Activated T-cell treated with anti-CD3 and anti-CD28 coated beads for 4 hours (primary cell): ENCODE results near the gene TMC1.

Experiments used
- DNase-seq: peaks from one replicate; pipeline ENCODE4 v3.0.0-alpha.2; 2020

The TMC1 gene

DNA sequence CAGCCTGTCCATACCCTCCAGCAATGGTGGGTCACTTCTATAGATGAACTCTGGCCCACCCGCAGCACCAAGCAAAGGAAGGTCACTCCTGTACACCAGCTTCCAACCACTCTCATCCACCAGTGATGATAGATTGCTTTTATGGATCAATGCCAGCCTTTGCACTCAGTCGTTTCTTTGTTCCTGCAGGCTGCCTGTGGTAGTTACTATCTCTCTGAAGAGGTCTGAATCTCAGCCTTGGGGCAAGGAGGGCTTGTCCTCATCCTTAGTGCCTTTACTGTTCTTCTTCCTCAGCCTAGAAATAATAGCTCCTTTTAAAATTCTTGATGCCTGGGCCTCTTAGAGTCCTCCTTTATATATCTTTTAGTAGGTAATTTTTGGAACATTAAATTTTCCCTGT is 100.8 kb downstream of the TMC1 start:
- no peak for DNase-seq

DNA sequence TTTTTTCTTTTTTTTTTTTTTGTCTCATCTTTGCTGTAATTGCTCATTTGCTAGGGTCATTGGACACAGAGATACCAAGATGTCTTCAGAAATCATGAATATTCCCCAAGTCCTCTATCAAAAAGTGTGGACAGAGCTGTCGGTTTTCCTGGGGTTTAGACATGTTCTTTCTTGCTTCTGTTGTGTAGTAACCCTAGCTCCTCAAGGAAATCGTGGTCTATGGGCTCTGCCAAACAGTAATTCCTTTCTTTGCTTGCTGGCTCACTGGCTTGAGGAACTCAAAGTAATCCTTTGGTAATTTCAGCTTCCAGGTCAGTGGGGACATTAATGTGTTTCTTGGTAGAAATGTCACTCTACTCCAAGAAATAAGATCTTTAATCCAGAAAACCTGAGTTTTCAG is 101.7 kb downstream of the TMC1 start:
- no peak for DNase-seq

DNA sequence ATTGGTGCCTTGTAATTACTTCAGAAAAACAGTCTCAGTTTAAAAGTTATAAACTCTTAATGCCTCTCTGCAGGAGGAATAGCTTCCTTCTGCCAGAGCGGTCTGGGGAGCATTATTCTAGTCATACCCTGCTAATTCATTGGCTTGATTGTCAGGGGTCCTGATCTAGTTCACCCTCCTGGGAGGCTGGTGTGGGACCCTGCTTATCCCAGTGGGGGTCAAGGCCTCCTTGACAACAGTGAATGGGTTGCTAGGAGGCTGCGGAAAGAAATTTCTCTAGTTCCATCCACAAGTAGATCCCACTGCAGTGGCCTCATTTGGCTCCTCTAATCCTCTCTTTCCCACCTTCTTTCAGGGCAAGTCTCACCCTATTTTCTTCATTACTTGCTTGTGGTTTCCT is 105.7 kb downstream of the TMC1 start:
- no peak for DNase-seq

DNA sequence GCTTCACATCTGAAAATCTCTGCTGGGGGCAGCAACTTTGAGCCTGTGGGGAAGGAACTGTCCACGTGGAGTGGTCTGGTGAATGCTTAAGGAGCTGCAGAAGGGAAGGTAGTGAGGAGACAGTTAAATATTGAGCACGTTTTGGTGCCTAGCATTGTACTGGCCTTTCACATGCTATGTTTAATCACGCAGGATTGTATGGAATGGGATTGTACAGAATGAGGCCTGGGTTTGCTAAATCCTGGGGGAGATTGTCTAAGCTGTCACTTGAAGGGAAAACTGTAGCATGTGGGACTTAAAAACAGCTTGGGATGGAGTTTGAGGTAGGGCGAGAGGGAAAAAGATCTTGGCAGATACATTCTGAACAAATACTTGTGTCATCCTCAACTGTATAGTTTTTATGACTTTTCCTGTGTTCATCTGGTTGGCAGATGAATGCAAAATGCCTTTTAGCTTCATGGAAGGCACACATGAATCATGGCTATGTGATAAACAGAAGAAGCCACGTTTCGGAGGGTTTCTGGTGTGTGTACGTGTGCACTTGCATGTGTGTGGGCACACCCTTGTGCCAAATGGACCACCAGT is 106.6 kb downstream of the TMC1 start:
- DNase-seq: no peak

DNA sequence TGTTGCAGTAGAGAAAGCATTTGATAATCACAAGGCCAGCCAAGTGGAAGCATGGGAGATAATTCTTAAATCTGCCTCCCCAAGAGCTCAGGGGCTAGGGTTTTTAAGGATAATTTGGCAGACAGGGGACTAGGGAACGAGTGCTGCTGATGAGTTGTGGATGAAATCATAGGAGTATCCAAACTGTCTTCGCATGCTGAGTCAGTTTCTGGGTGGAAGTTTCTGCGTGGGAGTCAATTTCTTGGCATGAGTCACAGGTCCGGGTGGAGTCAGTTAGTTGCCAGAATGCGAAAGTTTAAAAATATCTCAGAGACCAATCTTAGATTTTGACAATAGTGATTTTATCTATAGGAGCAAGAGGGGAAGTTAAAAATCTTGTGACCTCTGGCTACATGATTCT is 112.6 kb downstream of the TMC1 start:
- no peak for DNase-seq

DNA sequence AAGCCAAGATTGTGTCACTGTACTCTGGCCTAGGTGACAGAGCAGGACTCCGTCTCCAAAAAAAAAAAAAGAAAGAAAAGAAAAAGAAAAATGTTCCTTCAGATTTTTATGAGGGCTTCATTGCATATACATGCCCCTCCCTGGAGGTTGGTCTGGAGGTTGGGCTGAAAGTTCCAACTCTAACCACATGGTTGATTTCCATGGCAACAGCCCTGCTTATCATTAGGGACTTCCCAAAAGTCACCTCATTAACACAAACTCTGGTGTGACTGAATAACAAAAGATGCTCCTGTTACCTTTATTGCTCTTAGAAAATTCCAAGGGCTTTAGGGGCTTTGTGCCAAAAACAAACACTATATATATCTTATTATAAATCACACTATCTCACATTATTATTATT is 113.8 kb downstream of the TMC1 start:
- DNase-seq: no peak

DNA sequence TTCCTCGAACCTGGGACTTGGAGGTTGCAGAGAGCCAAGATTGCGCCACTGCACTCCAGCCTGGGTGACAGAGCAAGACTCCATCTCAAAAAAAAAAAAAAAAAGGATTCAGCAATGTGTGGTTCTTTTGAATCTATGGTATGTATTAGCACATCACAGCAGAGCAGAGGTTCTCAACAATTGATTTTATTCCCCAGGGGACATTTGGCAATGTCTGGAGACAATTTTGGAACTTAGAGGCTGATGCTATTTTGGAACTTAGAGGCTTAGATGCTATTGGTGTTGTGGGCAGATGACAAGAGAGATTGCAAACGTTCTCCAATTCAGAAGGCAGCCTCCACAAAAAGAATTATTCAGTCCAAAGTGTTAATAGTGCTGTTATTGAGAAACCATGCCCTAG is 115.2 kb downstream of the TMC1 start:
- no peak for DNase-seq

DNA sequence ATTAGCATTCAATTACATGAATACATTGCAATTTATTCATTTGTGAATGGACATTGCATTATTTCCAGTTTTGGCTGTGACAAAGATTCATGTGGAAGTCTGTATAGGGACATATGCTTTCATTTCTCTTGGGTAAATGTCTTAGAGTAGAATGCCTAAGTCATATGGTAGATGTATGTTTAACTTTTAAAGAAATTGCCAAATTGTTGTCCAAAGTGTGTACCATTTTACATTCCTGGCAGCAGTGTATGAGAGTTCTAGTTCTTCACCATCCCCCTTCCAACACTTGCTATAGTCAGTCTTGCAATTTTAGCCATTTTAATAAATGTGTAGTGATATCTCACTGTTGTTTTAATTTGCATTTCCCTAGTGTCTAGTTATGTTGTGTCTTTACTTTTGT is 122.2 kb downstream of the TMC1 start:
- DNase-seq: no peak

DNA sequence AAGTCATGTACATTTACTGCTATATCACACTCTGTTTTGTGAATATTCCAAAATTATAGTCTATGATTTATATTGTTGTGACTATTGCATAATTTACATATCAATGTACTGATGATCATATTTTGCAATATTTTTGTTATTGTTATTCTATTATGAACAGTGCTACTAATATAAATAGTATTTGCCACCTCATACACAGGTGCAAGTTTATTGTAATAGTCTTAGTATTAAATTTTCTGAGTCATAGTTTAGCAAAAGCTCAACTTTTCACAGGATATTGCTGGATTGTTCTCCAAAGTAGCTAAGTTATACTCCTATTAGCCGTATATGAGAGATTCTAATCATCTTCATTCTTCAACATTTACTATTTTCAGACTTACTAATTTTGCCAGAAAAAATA is 124.7 kb downstream of the TMC1 start:
- no peak for DNase-seq

DNA sequence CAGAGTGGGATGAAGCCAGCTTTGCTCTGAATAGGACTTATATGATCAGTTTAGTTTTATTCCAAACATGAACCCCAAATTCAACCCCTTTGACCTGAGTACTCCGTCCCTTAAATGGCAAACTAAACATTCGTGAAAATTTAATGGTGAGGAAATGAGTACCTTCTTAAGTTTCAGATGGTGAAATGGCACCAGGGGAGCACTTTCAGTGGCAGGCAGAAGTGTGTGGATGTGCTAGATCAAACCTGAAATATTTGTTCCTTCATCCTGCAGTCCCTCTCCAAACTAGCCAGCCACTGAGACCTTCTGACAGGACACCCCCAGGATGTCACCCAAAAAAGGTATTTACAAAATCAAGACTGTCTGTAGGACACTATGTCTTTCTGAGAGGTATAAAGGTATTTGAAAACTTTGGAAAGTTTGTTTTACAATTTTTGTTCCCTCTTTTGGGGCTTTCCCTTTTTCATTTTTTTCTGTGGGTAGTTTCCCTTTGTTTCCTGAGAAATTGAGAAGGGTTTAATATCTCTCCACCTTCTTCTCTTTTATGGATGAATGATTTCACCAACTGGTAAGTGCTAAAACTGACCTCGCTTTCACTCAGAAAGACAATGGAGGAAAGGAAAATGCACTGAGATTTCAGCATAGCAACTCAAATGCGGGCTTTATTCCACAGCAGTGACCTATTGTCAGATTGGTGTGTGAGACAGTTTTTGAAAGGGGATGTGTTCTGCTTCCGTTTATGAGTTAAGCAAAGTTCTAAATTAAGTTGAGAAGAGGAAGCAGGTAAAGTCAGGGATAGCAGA is 127.1 kb downstream of the TMC1 start:
- no peak for DNase-seq

DNA sequence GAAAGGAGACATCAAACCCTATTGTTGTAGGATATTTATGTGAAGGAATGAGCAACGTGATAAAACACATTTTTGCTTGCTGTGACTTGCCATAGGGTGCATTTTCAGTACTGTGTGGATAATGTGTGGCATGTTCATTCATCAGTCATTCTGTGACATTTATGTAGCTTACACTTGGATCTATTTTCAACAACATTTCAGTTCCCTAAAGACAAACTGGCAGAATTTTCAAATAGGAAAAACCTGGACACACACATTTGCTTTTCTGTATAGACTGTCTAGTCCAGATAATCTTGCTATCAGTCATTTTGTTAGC is 127.7 kb downstream of the TMC1 start:
- no peak for DNase-seq

DNA sequence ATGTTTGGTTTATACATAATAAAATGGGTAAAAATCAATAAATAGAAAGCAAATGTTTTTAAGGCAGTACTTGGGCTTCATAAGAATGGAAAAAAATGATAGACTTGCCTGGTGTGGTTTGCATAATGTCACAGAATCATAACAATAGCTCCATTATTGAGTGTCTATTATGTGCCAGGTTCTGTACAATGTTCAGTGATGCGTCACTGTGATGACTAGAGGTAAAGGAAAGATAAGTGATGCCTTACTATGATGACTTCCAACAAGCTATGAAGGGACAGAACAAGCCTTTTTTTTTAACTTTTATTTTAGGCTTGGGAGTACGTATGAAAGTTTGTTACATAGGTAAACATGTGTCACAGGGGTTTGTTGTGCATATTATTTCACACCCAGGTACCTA is 128.8 kb downstream of the TMC1 start:
- DNase-seq: no peak

DNA sequence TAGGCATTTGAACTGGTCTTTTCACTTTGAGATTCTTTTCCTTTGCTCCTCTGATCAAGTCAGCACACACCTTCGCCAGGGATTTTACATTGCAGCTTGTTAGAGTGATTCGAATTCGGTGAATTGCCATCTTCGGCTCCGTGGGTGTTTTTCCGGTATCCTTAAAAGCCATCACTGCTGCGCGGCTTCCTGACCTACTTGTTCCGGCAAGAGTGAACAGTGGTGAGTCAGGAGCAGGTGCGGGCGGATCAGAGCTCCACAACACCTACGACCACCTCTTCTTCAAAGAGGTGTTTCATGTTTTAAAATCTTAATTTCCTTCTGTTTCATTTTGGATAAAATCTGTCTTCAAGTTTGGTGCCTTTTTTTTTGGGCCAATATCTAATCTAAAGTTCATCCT is 134.6 kb downstream of the TMC1 start:
- DNase-seq: no peak

DNA sequence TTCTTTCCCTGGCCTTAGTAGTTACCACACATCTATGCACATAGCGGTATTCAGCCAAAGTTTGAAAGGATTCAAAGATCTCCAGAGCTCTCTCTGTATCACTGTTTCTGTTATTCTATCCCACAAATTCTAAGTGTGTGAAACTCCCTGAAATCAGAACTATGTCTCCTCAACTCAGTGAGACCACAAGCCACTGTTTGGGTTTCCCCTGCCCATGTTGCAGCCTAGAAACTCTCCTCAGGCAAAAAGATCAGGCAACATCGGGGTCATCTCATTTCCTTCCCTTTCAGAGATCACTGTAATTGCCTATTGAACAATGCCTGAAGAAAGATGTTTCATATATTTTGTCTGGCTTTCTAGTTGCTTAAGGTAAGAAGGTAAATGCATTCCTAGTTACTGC is 135.6 kb downstream of the TMC1 start:
- DNase-seq: no peak

DNA sequence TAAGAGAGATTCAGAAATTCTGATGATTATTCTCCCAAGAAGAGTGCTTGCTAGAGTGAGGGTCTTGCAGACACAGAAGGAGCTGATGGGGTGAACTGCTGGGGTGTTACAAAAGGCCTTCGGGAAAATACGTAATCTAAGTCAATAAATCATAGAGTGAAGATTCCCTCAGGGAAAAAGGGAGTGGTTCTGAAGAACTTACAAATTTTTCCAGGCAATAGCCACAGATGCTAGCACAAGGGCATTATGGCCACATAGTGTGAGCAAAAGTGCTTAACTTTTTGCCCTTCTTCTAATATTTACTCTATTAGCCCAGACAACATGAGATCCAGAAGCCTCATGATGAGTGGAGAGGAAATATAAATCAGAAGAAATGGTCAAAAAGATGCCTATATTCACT is 137.3 kb downstream of the TMC1 start:
- DNase-seq: no peak

DNA sequence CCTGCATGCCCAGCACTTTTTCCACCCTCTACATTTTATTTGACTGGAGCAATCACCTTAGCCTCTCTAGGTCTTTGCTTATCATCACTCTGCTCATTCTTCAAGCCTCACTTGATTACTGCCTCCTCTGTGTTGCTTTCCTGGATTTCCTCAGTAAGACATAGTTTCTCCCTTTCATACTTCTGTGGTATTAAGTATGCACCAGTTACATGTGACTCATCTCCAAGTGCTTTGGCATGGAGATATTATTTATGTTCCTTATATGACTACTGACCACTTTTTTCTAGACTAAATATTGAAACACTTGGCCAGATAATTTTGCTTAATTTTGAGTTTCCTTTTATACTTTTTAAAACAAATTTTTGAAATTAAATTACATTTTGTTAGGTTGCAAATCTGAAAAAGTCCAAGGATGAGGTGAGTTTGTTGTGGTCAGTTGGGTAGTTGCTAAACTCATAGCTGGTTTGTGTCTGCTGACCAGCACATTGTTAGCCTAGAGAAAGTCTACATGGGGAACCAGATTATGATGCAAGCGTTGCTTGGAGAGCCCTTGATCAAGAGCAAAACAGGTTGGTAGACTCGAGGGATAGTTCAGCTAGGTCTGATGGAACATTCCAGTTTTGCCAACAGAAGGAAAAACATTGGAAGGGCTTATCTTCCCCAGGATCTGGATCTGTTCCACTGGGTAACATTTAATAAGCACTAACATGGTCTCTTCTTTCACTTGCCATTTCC is 140.2 kb downstream of the TMC1 start:
- no peak for DNase-seq

DNA sequence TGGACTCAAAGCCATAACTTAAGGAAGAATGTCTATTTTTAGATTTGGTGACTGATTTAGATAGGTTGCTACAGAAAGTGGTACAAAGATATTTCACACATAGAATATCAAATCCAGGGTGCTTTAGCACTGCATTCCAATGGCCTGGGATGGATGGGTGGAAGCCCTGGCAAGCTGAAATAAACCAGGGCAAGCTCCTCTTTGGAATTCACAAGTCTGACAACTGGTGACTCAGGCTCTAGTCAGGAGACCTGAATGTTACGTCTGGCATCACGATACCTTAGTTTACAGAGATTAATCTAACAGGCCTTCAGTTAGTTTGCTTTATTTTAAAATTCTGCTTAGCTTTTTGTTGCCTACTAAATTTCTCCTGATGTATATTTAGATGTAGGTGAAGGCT is 144.0 kb downstream of the TMC1 start:
- DNase-seq: no peak

DNA sequence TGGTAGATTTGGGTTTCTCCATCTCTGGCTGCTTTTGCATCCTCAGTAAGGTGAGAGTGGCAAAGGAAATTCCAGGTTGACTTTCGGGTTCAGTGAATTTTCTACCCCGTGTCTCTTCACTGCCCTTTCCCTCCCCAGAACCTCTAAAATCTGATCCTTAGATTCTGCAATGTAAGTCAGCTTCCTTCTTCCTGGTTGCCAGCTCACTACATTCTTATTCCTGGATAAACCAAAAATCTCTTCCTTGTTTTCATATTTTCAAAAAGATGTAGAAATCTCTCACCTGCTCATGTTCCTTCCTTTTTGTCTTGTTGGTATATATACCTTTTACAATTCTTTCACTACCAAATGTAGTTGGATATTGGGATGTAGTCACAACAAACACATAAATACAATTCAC is 145.8 kb downstream of the TMC1 start:
- no peak for DNase-seq

DNA sequence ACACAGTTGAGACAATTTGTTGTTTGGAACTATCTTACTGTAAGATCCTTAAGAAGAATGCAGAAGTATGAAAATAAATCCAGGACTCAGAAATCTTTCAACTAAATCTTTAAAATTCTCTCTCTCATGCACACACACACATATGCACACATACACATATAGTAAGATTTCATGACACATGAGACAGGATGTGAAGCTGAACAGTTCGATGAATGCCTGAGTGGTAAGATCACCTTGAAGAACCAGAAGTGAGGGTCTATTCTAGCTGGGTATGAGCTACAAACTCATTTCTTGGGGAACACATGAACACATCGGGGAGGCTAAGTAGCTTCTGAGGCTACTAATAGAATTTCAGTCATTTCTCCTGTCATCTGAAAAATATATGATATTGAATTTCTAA is 153.6 kb downstream of the TMC1 start:
- no peak for DNase-seq

DNA sequence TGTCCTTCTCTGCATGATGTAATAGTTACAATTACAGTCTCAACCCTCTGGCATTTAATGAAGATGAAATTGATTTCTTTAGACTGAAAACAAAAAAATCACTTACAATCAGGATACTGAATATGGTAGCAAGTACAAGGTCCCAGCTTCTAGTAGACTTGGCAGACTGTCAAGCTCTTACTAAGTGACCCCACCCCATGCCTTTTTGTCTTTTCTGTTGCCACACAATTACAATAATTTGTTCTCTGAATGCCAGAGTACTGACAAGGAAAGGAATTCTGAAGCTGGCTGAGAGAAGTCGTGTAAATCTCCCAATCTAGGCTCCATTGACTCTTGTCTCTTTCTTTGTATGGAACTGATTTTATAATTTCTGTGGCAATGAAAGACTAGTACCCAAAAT is 154.2 kb downstream of the TMC1 start:
- no peak for DNase-seq

DNA sequence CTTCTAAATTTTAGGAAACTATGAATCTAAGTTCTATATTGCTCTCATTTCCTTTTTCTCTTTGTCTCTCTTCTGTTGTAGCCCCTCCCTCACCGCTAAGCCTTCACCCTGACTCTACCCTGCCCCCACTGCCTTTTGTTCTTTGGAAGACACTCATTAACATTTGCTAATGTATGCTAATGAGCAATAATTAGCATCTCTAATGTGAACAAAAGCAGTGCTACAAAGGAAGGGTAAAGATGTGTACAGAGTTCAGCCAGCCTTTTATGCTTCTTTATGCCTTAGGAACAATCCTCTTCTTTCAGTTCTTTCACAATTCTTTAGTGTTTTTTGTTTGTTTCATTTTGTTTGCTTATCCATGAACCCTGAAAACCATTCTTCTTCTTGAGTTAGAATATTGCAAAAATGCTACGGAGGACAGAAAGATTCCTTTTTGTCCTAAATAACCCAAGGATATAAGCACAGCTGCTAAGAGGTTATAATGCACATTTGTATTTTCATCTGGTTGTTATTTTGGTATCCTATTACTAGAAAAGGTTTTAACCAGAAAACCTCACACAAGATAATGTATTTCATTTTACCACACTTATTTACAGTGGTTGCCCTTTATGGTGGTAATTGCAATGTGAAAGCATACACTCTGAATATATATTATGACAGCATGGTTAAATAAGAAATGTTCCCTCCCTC is 159.3 kb downstream of the TMC1 start:
- DNase-seq: no peak

DNA sequence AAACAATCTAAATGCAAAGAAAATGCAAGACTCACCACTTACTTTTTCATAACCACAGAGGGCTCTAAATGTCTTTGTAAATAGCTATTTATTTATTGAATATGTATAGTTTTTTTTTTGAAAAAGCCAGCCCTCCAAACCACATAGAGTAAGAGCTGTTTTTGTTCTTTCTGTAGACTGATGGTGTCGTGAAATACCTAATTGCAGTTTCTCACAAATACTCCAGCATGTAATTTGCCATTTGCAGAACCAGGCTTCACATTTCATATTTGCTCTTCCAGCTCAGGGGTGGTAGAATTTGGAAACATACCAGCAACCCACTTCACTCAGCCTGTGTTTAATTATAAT is 159.8 kb downstream of the TMC1 start:
- DNase-seq: no peak

DNA sequence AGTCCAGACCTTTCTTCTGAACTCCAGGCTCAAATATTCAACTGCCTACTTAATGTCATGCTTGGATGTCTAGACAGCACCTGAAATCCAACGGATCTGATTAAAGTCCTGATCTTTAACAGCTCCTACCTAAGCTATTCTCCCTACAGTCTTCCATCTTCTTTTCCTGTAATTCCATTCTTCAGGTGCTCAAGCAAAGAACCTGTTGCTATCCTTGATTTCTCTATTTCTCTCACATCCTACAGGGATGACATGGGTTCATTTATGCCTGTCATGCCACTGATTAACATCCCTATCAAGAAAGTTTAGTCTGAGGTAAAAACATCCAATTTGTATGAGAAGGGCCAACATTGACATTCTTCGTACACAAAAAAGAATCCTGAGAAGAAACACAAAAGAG is 163.2 kb downstream of the TMC1 start:
- DNase-seq: no peak

DNA sequence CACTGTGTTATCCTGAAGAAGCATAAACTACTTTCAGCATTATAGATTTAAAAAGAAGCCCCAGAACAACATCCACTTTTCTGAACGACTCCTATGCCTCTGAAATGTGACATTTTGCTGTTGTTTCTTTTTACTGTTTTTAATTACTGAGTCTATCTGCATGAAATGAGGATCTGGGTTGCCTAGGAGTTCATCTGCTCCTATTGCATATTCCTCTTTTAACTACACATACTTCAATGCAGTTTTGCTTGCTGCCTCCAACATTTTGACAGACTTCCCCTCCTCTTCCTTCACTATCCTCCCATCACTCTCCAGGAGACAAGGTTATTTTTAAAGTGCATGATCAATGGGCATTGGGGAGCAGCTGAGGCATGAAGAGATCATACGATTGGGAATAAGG is 164.5 kb downstream of the TMC1 start:
- DNase-seq: no peak
